22Rv1 (cell line): ENCODE data around the gene WWOX.

ENCODE experiments used
- ZFX ChIP-seq: fragments of 450-650 bp; IDR thresholded peaks from 2 replicates; pipeline ENCODE4 v1.6.1; 2017; ENCODE audit warnings: antibody characterized with exemption, borderline replicate concordance
- TF ChIP-seq, protein P1 (sequence below): fragments of 450-650 bp; IDR thresholded peaks from 2 replicates; pipeline ENCODE4 v1.5.1; 2017; ENCODE audit warnings: mild to moderate bottlenecking

DNA sequence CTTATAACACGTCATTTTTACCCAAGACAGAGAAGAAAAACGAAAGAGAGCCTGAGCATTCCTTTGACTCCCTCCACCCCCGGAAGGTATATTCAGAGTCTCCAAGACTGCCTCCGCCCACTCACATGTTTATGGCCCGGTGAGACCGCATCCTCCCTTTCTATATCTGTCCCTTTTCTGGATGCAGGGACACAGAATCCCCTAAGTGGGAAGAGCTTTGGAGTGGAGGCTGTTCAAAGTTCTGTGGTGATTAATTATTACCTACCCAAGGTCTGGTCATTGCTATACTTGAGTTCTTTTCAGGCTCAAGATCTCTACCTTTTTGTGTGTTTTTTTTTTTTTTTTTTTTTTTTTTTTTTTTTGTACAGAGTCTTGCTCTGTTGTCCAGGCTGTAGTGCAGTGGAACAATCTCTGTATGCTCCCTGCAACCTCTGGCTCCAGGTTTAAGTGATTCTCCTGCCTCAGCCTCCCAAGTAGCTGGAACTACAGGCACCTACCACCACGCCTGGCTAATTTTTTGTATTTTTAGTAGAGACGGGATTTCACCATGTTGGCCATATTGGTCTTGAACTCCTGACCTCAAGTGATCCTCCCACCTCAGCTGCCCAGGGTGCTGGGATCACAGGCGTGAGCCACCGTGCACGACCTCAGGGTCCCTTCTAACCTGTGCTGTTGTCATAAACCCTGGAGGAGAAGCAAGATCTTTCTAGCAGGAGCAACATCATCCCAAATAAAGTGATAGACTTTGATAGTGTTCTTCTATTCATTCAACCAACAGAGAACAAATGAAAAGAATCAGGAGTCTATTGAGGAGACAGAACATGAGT, 407.1 kb downstream of the WWOX start:
- TF ChIP-seq, protein P1, sequence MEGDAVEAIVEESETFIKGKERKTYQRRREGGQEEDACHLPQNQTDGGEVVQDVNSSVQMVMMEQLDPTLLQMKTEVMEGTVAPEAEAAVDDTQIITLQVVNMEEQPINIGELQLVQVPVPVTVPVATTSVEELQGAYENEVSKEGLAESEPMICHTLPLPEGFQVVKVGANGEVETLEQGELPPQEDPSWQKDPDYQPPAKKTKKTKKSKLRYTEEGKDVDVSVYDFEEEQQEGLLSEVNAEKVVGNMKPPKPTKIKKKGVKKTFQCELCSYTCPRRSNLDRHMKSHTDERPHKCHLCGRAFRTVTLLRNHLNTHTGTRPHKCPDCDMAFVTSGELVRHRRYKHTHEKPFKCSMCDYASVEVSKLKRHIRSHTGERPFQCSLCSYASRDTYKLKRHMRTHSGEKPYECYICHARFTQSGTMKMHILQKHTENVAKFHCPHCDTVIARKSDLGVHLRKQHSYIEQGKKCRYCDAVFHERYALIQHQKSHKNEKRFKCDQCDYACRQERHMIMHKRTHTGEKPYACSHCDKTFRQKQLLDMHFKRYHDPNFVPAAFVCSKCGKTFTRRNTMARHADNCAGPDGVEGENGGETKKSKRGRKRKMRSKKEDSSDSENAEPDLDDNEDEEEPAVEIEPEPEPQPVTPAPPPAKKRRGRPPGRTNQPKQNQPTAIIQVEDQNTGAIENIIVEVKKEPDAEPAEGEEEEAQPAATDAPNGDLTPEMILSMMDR, result no peak
- no peak for TF ChIP-seq ZFX
